ENCODE measurements around the gene SLC38A2.
A peak's percentile ranks its signal among the peaks of the same experiment; 100 is the strongest.
"Not testable (repeated sequence)": the region's sequence is repeated elsewhere in the genome, so short reads cannot be mapped to it uniquely, and the experiment has no call there.

The SLC38A2 gene

GRCh38 chr12:46372544-46373300 is at the start of gene SLC38A2:
TSS of gene SLC38A2 (minus strand) at chr12:46372773. CDS start at chr12:46371293, 1,480 bp downstream.
- peak; percentile 87 for DNase-seq (ENCODE audit: low read depth)

- DNase-seq (ENCODE audit: low read depth), result no peak
Measured at GRCh38 chr12:46419675-46420074, 47.1 kb upstream of the SLC38A2 start.

GRCh38 chr12:46415552-46415951 is 43.0 kb upstream of the SLC38A2 start:
- DNase-seq (ENCODE audit: low read depth), result no peak

GRCh38 chr12:46414591-46415268 is 42.2 kb upstream of the SLC38A2 start:
- DNase-seq (ENCODE audit: low read depth), result no peak

GRCh38 chr12:46413368-46413767 is 40.8 kb upstream of the SLC38A2 start:
- no peak for DNase-seq (ENCODE audit: low read depth)

- no peak for DNase-seq (ENCODE audit: low read depth)
Measured at GRCh38 chr12:46412857-46413256, 40.3 kb upstream of the SLC38A2 start.

GRCh38 chr12:46410495-46410894 is 37.9 kb upstream of the SLC38A2 start:
- no peak for DNase-seq (ENCODE audit: low read depth)

- DNase-seq (ENCODE audit: low read depth), result no peak
Measured at GRCh38 chr12:46409974-46410373, 37.4 kb upstream of the SLC38A2 start.

- no peak for DNase-seq (ENCODE audit: low read depth)
Measured at GRCh38 chr12:46409342-46409741, 36.8 kb upstream of the SLC38A2 start.

GRCh38 chr12:46408441-46408840 is 35.9 kb upstream of the SLC38A2 start:
- no peak for DNase-seq (ENCODE audit: low read depth)

- no peak for DNase-seq (ENCODE audit: low read depth)
Measured at GRCh38 chr12:46407361-46407760, 34.8 kb upstream of the SLC38A2 start.

GRCh38 chr12:46406352-46407027 is 33.9 kb upstream of the SLC38A2 start:
- no peak for DNase-seq (ENCODE audit: low read depth)

- no peak for DNase-seq (ENCODE audit: low read depth)
Measured at GRCh38 chr12:46404733-46405132, 32.2 kb upstream of the SLC38A2 start.

- peak; percentile 82 for DNase-seq (ENCODE audit: low read depth)
Measured at GRCh38 chr12:46404225-46404631, 31.7 kb upstream of the SLC38A2 start.

GRCh38 chr12:46403719-46404070 is 31.1 kb upstream of the SLC38A2 start:
- no peak for DNase-seq (ENCODE audit: low read depth)

- DNase-seq (ENCODE audit: low read depth), result no peak
Measured at GRCh38 chr12:46402941-46403718, 30.6 kb upstream of the SLC38A2 start.

- DNase-seq (ENCODE audit: low read depth), result peak; percentile 88
Measured at GRCh38 chr12:46402451-46402850, 29.9 kb upstream of the SLC38A2 start.

- DNase-seq (ENCODE audit: low read depth), result no peak
Measured at GRCh38 chr12:46401662-46402061, 29.1 kb upstream of the SLC38A2 start.

GRCh38 chr12:46400406-46400805 is 27.8 kb upstream of the SLC38A2 start:
- no peak for DNase-seq (ENCODE audit: low read depth)

- DNase-seq (ENCODE audit: low read depth), result not testable (repeated sequence)
Measured at GRCh38 chr12:46399461-46400248, 27.1 kb upstream of the SLC38A2 start.

GRCh38 chr12:46396826-46397225 is 24.3 kb upstream of the SLC38A2 start:
- no peak for DNase-seq (ENCODE audit: low read depth)
